Liver (tissue), 9 donors: Measurements from ENCODE around the gene CIB4. TPM values are rescaled to one million over a fixed set of nuclear protein-coding genes. Genes with fewer than 3 reads are reported as not detected.
"Not testable (repeated sequence)": the region's sequence is repeated elsewhere in the genome, so short reads cannot be mapped to it uniquely, and the experiment has no call there.

ENCODE experiments used
- DNase-seq: peaks from one replicate; pipeline ENCODE4 v3.0.0-alpha.2; 2017; ENCODE audit warnings: low spot score
- H3K27ac ChIP-seq, 2 donors: one replicate each; pipeline ENCODE4 v1.7.0; 2013; ENCODE audit warnings: inconsistent platforms in 2 of 2, low read length in 2 of 2, control low read depth in 1 of 2, low read depth in 1 of 2, mild to moderate bottlenecking in 1 of 2
- H3K27me3 ChIP-seq, 4 donors: one replicate each; pipeline versions ENCODE4 v1.6.1 to v1.7.0; 2013; ENCODE audit warnings: low read length in 3 of 4, inconsistent platforms in 1 of 4, mild to moderate bottlenecking in 1 of 4, moderate library complexity in 1 of 4; ENCODE audit not compliant: control insufficient read depth in 4 of 4, insufficient read depth in 4 of 4
- H3K36me3 ChIP-seq, 4 donors: one replicate each; pipeline versions ENCODE4 v1.6.1 to v1.7.0; 2013; ENCODE audit warnings: low read length in 3 of 4, mild to moderate bottlenecking in 3 of 4, low read depth in 1 of 4, moderate library complexity in 1 of 4; ENCODE audit not compliant: control insufficient read depth in 4 of 4, insufficient read depth in 3 of 4
- H3K4me1 ChIP-seq, 4 donors: one replicate each; pipeline versions ENCODE4 v1.6.1 to v1.7.0; 2013; ENCODE audit warnings: low read length in 3 of 4, mild to moderate bottlenecking in 3 of 4, moderate library complexity in 1 of 4; ENCODE audit not compliant: control insufficient read depth in 4 of 4, insufficient read depth in 4 of 4
- H3K4me3 ChIP-seq, 3 donors: one replicate each; pipeline versions ENCODE4 v1.6.1 to v1.7.0; 2013; ENCODE audit warnings: low read length in 3 of 3, control low read depth in 1 of 3, low read depth in 1 of 3, mild to moderate bottlenecking in 1 of 3
- H3K9ac ChIP-seq, 2 donors: one replicate each; pipeline ENCODE4 v1.7.0; 2013; ENCODE audit warnings: low read length in 2 of 2, mild to moderate bottlenecking in 2 of 2, moderate library complexity in 2 of 2, control low read depth in 1 of 2, low read depth in 1 of 2
- H3K9me3 ChIP-seq, 4 donors: one replicate each; pipeline versions ENCODE4 v1.6.1 to v1.7.0; 2013; ENCODE audit warnings: low read length in 3 of 4; ENCODE audit not compliant: control insufficient read depth in 4 of 4
- CTCF ChIP-seq: fragments of 150-350 bp; IDR thresholded peaks from 2 replicates; pipeline ENCODE4 v1.5.1; 2017; ENCODE audit warnings: improper control_type of control experiment, low read depth, low read length; ENCODE audit not compliant: missing input control
- FOXA1 ChIP-seq: IDR thresholded peaks from 2 replicates; pipeline ENCODE4 v1.6.1; 2016; ENCODE audit warnings: antibody characterized with exemption
- FOXA2 ChIP-seq: IDR thresholded peaks from 2 replicates; pipeline ENCODE4 v1.6.1; 2016; ENCODE audit warnings: antibody characterized with exemption
- GABPA ChIP-seq, 2 donors: IDR thresholded peaks in 1 of 2; conservative IDR thresholded peaks in 1 of 2; 2 replicates each; pipeline ENCODE4 v1.6.1; 2016; ENCODE audit warnings: antibody characterized with exemption in 2 of 2, mild to moderate bottlenecking in 1 of 2, moderate library complexity in 1 of 2
- HNF4A ChIP-seq, 2 donors: conservative IDR thresholded peaks; 2 replicates each; pipeline ENCODE4 v1.6.1; 2016; ENCODE audit warnings: antibody characterized with exemption in 2 of 2, mild to moderate bottlenecking in 2 of 2
- HNF4G ChIP-seq: IDR thresholded peaks from 2 replicates; pipeline ENCODE4 v1.6.1; 2016; ENCODE audit warnings: antibody characterized with exemption
- JUND ChIP-seq, 2 donors: IDR thresholded peaks; 2 replicates each; pipeline ENCODE4 v1.6.1; 2016; ENCODE audit warnings: antibody characterized with exemption in 2 of 2
- MAX ChIP-seq: IDR thresholded peaks from 2 replicates; pipeline ENCODE4 v1.6.1; 2016; ENCODE audit warnings: antibody characterized with exemption
- NR2F2 ChIP-seq: IDR thresholded peaks from 2 replicates; pipeline ENCODE4 v1.6.1; 2016; ENCODE audit warnings: antibody characterized with exemption
- RAD21 ChIP-seq, 2 donors: IDR thresholded peaks; 2 replicates each; pipeline ENCODE4 v1.6.1; 2016; ENCODE audit warnings: antibody characterized with exemption in 2 of 2, mild to moderate bottlenecking in 2 of 2
- REST ChIP-seq: IDR thresholded peaks from 2 replicates; pipeline ENCODE4 v1.6.1; 2016; ENCODE audit warnings: antibody characterized with exemption, mild to moderate bottlenecking
- RXRA ChIP-seq, 2 donors: IDR thresholded peaks; 2 replicates each; pipeline ENCODE4 v1.6.1; 2017 to 2018; ENCODE audit warnings: antibody characterized with exemption in 2 of 2, mild to moderate bottlenecking in 1 of 2
- SP1 ChIP-seq: IDR thresholded peaks from 2 replicates; pipeline ENCODE4 v1.6.1; 2018; ENCODE audit warnings: antibody characterized with exemption, mild to moderate bottlenecking
- TAF1 ChIP-seq: conservative IDR thresholded peaks from 2 replicates; pipeline ENCODE4 v1.6.1; 2016; ENCODE audit warnings: antibody characterized with exemption, mild to moderate bottlenecking
- YY1 ChIP-seq: IDR thresholded peaks from 2 replicates; pipeline ENCODE4 v1.6.1; 2016; ENCODE audit warnings: antibody characterized with exemption, mild to moderate bottlenecking
- ZBTB33 ChIP-seq: IDR thresholded peaks from 2 replicates; pipeline ENCODE4 v1.6.1; 2016; ENCODE audit warnings: antibody characterized with exemption
- WGBS: extraction: QIAGEN DNeasy Blood & Tissue Kit; methylation state at CpG from one replicate; pipeline ENCODE4 v1.1.7; 2013; 5-methylcytosine and 5-hydroxymethylcytosine counted together
- polyA plus RNA-seq, 2 donors: library from polyadenylated mRNA; stranded (reverse) in 1 of 2; unstranded in 1 of 2; fragments of 200-250 nt in 1 of 2; fragments of >200 nt in 1 of 2; fragmentation: Nextera tagmentation in 1 of 2; extraction: Ambion mirVana in 1 of 2; gene quantifications; one replicate each; pipeline versions ENCODE4 v1.2.1 to v1.2.3, GENCODE V29; 2013 to 2015
- total RNA-seq, 2 donors: library from RNA; depleted of rRNA; stranded (reverse); fragments of >200 nt; gene quantifications; one replicate each; pipeline ENCODE4 v1.2.3, GENCODE V29; 2014
- donor health status: healthy.
- donor health status: healthy.
- donor health status: healthy.
- donor health status: healthy.
- donor health status: healthy.

The CIB4 gene
- total and polyA plus RNA-seq, 4 donors = not detected

- no peaks in the 10 kb centered on the region for H3K36me3 ChIP-seq
- 82% methylated on average over 9 of the region's 9 CpGs for WGBS
- no peak overlapping the region for H3K27ac ChIP-seq
- no peak overlapping the region for H3K9ac ChIP-seq
- H3K4me3 ChIP-seq = no peak overlapping the region
- peaks cover 0 to 5% (median under 1%) of the 10 kb centered on the region in 4 donors for H3K27me3 ChIP-seq
- no peaks in the 10 kb centered on the region for H3K4me1 ChIP-seq
- peaks cover 0 to 6% (median 0%) of the 10 kb centered on the region in 4 donors for H3K9me3 ChIP-seq
- TF ChIP-seq FOXA2 (no peak), GABPA (IDR thresholded peaks at IDR 0.05 in 1 of 2, conservative IDR thresholded peaks at IDR 0.05 in 1 of 2) (no peak), FOXA1 (no peak), SP1 (no peak), HNF4G (no peak), YY1 (no peak), NR2F2 (no peak), ZBTB33 (no peak), TAF1 (no peak), JUND (IDR thresholded peaks at IDR 0.05) (no peak), RXRA (IDR thresholded peaks at IDR 0.05) (no peak), MAX (no peak), REST (no peak), HNF4A (conservative IDR thresholded peaks at IDR 0.05) (no peak), RAD21 (IDR thresholded peaks at IDR 0.05) (no peak), CTCF (no peak)
- no peak for DNase-seq
These were observed 14.5 kb upstream of the CIB4 start for GRCh38 chr2:26655611-26656195.

- not testable (repeated sequence) for H3K27ac ChIP-seq, H3K36me3 ChIP-seq
- WGBS = 73% methylated on average over 1 of the region's 1 CpG
These were observed 14.0 kb upstream of the CIB4 start for GRCh38 chr2:26655120-26655519.

More at GRCh38 chr2:26655120-26655519, 14.0 kb upstream of the CIB4 start:
- not testable (repeated sequence) for H3K9ac ChIP-seq, H3K27me3 ChIP-seq, DNase-seq, H3K9me3 ChIP-seq, H3K4me3 ChIP-seq, H3K4me1 ChIP-seq
